HUDEP-2 (cell line): ENCODE data around the gene THADA.
"Not testable (repeated sequence)": the region's sequence is repeated elsewhere in the genome, so short reads cannot be mapped to it uniquely, and the experiment has no call there.

ENCODE experiments used
- DNase-seq, 76 experiments: peaks; one replicate each; lab custom pipeline; 2025; ENCODE audit not compliant: unreplicated experiment in 76 of 76; lab: John Stamatoyannopoulos, UW

THADA gene

GRCh38 chr2:43418680-43419079, 177.2 kb downstream of the THADA start:
- DNase-seq = no peak

- DNase-seq = no peak
Measured at GRCh38 chr2:43417300-43417699, 178.5 kb downstream of the THADA start.

GRCh38 chr2:43415592-43415991, 180.2 kb downstream of the THADA start:
- no peak for DNase-seq

GRCh38 chr2:43414586-43415135, 181.2 kb downstream of the THADA start:
- DNase-seq = no peak

- DNase-seq = no peak
Measured at GRCh38 chr2:43414033-43414432, 181.8 kb downstream of the THADA start.

GRCh38 chr2:43412114-43412753, 183.6 kb downstream of the THADA start:
- no peak for DNase-seq

- DNase-seq = no peak
Measured at GRCh38 chr2:43410055-43410604, 185.7 kb downstream of the THADA start.

GRCh38 chr2:43408407-43409160, 187.3 kb downstream of the THADA start:
- DNase-seq = no peak

GRCh38 chr2:43407935-43408334, 187.9 kb downstream of the THADA start:
- no peak for DNase-seq

GRCh38 chr2:43406651-43407279, 189.1 kb downstream of the THADA start:
- DNase-seq = no peak

- no peak for DNase-seq
Measured at GRCh38 chr2:43405829-43406228, 190.0 kb downstream of the THADA start.

- DNase-seq = peak in 1 of 76 experiments; percentile 3
Measured at GRCh38 chr2:43402452-43402937, 193.3 kb downstream of the THADA start.

GRCh38 chr2:43402002-43402401, 193.8 kb downstream of the THADA start:
- DNase-seq = no peak

GRCh38 chr2:43400508-43400907, 195.3 kb downstream of the THADA start:
- no peak for DNase-seq

GRCh38 chr2:43399515-43400264, 196.1 kb downstream of the THADA start:
- no peak for DNase-seq

- DNase-seq = no peak
Measured at GRCh38 chr2:43399098-43399497, 196.7 kb downstream of the THADA start.

- no peak for DNase-seq
Measured at GRCh38 chr2:43397821-43398220, 198.0 kb downstream of the THADA start.

- DNase-seq = no peak
Measured at GRCh38 chr2:43397411-43397810, 198.4 kb downstream of the THADA start.

GRCh38 chr2:43396344-43396743, 199.5 kb downstream of the THADA start:
- not testable (repeated sequence) for DNase-seq

GRCh38 chr2:43393918-43394317, 201.9 kb downstream of the THADA start:
- DNase-seq = no peak

GRCh38 chr2:43391878-43392215, 204.0 kb downstream of the THADA start:
- DNase-seq = no peak
